SK-N-MC (cell line): ENCODE results near the gene PTPRM.

Experiments used
- EZH2 ChIP-seq: fragments of 200-600 bp; sonication (generic); IDR thresholded peaks from one replicate; pipeline ENCODE4 v1.6.1; 2017; ENCODE audit warnings: antibody characterized with exemption
- POLR2AphosphoS5 ChIP-seq: IDR thresholded peaks from 2 replicates; pipeline ENCODE4 v1.6.1; 2012; ENCODE audit warnings: mild to moderate bottlenecking, low read depth, low read length, borderline replicate concordance

GRCh38 chr18:7566244-7566566, 911 bp upstream of the PTPRM start:
- TF ChIP-seq POLR2AphosphoS5 (no peak), EZH2 (no peak)
